ENCODE data around the gene BMPR1A.

- TF ChIP-seq, protein P1, sequence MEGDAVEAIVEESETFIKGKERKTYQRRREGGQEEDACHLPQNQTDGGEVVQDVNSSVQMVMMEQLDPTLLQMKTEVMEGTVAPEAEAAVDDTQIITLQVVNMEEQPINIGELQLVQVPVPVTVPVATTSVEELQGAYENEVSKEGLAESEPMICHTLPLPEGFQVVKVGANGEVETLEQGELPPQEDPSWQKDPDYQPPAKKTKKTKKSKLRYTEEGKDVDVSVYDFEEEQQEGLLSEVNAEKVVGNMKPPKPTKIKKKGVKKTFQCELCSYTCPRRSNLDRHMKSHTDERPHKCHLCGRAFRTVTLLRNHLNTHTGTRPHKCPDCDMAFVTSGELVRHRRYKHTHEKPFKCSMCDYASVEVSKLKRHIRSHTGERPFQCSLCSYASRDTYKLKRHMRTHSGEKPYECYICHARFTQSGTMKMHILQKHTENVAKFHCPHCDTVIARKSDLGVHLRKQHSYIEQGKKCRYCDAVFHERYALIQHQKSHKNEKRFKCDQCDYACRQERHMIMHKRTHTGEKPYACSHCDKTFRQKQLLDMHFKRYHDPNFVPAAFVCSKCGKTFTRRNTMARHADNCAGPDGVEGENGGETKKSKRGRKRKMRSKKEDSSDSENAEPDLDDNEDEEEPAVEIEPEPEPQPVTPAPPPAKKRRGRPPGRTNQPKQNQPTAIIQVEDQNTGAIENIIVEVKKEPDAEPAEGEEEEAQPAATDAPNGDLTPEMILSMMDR (IDR thresholded peaks at IDR 0.05): no peak
- no peak for TF ChIP-seq POLR2A (IDR thresholded peaks at IDR 0.05)
These were observed 195.7 kb downstream of the BMPR1A start for GRCh38 chr10:86952106-86952505.

All from body of pancreas (tissue), 4 donors.